C4-2B (cell line): ENCODE data around the gene GIT2.

Source experiments
- ZFX ChIP-seq: fragments of 450-650 bp; IDR thresholded peaks from 2 replicates; pipeline ENCODE4 v1.6.1; 2017
- TF ChIP-seq, protein P1 (sequence below): fragments of 450-650 bp; conservative IDR thresholded peaks from 2 replicates; pipeline ENCODE4 v1.5.1; 2017; ENCODE audit warnings: mild to moderate bottlenecking

DNA sequence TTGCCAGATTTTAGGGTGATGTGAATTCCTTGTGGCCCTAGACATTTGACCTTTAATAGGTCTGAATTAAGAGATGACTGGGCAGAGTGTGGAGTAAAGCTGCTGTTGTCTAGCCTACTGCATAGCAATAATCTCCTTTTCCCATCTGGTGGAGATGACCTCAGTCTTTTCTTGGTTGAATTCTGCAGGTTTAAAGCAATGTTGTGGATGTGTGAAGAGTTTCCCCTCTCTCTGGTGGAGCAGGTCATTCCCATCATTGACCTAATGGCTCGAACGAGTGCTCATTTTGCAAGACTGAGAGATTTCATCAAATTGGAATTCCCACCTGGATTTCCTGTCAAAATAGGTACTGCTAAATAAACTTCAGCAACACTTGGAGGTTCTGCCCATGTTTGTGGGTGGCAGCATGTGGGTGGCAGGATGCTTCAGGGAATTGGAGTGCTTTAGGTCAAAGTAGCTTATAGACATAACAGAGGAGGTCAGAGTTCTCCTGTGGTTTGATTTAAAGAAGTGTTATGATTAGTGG is 33.2 kb upstream of the GIT2 start:
- TF ChIP-seq, protein P1, sequence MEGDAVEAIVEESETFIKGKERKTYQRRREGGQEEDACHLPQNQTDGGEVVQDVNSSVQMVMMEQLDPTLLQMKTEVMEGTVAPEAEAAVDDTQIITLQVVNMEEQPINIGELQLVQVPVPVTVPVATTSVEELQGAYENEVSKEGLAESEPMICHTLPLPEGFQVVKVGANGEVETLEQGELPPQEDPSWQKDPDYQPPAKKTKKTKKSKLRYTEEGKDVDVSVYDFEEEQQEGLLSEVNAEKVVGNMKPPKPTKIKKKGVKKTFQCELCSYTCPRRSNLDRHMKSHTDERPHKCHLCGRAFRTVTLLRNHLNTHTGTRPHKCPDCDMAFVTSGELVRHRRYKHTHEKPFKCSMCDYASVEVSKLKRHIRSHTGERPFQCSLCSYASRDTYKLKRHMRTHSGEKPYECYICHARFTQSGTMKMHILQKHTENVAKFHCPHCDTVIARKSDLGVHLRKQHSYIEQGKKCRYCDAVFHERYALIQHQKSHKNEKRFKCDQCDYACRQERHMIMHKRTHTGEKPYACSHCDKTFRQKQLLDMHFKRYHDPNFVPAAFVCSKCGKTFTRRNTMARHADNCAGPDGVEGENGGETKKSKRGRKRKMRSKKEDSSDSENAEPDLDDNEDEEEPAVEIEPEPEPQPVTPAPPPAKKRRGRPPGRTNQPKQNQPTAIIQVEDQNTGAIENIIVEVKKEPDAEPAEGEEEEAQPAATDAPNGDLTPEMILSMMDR, result no peak
- no peak for TF ChIP-seq ZFX
